ENCODE measurements around the gene GNB1L.

- TF ChIP-seq CTCF (conservative IDR thresholded peaks at IDR 0.05; ENCODE audit: low read depth, low read length) = no peak
- TF ChIP-seq EZH2 (IDR thresholded peaks at IDR 0.05; ENCODE audit: borderline replicate concordance, low read depth, low read length, poor library complexity, severe bottlenecking) = no peak
Observed at GRCh38 chr22:19824212-19824925, 30.3 kb downstream of the GNB1L start.

All from A673 (cell line).